ENCODE results near the gene FAM83C. TPM values are rescaled to one million over a fixed set of nuclear protein-coding genes. Genes with fewer than 3 reads are reported as not detected.

Gene FAM83C
- total RNA-seq, 1 experiment from 2014 or later: not detected

DNA sequence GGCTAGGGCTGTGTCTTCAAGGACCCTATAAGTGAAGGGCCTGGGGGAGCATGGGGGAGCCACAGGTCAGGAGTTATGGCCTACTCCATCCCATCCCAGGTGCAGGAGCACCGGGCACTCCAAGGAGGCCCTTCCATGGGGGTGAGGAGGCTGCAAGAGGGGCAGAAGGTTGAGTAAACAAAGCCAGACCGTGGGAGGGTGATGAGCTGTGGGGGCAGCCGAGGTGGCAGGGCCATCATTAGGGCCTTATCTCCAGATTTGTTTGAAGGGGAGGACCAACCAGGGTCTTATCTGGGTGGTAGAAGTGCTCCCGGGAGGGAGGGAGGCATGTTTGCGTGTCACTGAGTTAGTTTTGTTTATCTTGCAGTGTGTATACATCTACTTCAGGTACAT, 2.1 kb upstream of the FAM83C start:
- ATAC-seq (no peak), DNase-seq (ENCODE audit: low spot score) (no peak)
- peaks cover 4% of the 10 kb centered on the region for H3K27me3 Mint-ChIP-seq (ENCODE audit: low read depth)
- TF ChIP-seq NFE2L1 (CRISPR knock-in tag; IDR thresholded peaks at IDR 0.05): no peak
- no peak overlapping the region for H3K27ac Mint-ChIP-seq
- no peaks in the 10 kb centered on the region for H3K36me3 Mint-ChIP-seq
- no peak overlapping the region for H3K4me3 Mint-ChIP-seq
- peaks cover 5% of the 10 kb centered on the region; the same call in 1 of the 2 replicates for H3K4me1 Mint-ChIP-seq
- H3K9me3 Mint-ChIP-seq: no peaks in the 10 kb centered on the region
- ChIA-PET CTCF (interaction anchor here (2.0 kb wide), 1 partner anchor 10 kb away, joined by 11 read pairs; no protein-coding TSS in a partner anchor), POLR2A (no interaction called here)

- ChIA-PET POLR2A (no interaction called here), CTCF (interaction anchor here (2.0 to 6.2 kb wide), 2 partner anchors 10 to 11 kb away, joined by 11 to 36 read pairs; no protein-coding TSS in a partner anchor)
- ATAC-seq: no peak
- Mint-ChIP-seq H3K4me1 (peaks cover 3% of the 10 kb centered on the region; the same call in 1 of the 2 replicates), H3K4me3 (no peak overlapping the region), H3K9me3 (no peaks in the 10 kb centered on the region), H3K27me3 (ENCODE audit: low read depth) (peaks cover under 1% of the 10 kb centered on the region), H3K36me3 (no peaks in the 10 kb centered on the region), H3K27ac (no peak overlapping the region; the same call in 1 of the 2 replicates)
- no peak for DNase-seq (ENCODE audit: low spot score)
- no peak for TF ChIP-seq ARID4B (CRISPR knock-in tag; IDR thresholded peaks at IDR 0.05; ENCODE audit: borderline replicate concordance)
These were observed 1.4 kb upstream of the FAM83C start for GRCh38 chr20:35293303-35294292.

- CTCF ChIA-PET: interaction anchor here (0.9 to 6.2 kb wide), 3 partner anchors 11 to 145 kb away, joined by 3 to 36 read pairs (median 3); partner anchors contain the start of gene EDEM2
- no peak for DNase-seq (ENCODE audit: low spot score)
- no peaks in the 10 kb centered on the region for H3K36me3 Mint-ChIP-seq
- TF ChIP-seq, protein P1, sequence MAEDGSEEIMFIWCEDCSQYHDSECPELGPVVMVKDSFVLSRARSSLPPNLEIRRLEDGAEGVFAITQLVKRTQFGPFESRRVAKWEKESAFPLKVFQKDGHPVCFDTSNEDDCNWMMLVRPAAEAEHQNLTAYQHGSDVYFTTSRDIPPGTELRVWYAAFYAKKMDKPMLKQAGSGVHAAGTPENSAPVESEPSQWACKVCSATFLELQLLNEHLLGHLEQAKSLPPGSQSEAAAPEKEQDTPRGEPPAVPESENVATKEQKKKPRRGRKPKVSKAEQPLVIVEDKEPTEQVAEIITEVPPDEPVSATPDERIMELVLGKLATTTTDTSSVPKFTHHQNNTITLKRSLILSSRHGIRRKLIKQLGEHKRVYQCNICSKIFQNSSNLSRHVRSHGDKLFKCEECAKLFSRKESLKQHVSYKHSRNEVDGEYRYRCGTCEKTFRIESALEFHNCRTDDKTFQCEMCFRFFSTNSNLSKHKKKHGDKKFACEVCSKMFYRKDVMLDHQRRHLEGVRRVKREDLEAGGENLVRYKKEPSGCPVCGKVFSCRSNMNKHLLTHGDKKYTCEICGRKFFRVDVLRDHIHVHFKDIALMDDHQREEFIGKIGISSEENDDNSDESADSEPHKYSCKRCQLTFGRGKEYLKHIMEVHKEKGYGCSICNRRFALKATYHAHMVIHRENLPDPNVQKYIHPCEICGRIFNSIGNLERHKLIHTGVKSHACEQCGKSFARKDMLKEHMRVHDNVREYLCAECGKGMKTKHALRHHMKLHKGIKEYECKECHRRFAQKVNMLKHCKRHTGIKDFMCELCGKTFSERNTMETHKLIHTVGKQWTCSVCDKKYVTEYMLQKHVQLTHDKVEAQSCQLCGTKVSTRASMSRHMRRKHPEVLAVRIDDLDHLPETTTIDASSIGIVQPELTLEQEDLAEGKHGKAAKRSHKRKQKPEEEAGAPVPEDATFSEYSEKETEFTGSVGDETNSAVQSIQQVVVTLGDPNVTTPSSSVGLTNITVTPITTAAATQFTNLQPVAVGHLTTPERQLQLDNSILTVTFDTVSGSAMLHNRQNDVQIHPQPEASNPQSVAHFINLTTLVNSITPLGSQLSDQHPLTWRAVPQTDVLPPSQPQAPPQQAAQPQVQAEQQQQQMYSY (CRISPR knock-in tag; IDR thresholded peaks at IDR 0.05): no peak
- TF ChIP-seq MYBL2 (CRISPR knock-in tag; IDR thresholded peaks at IDR 0.05) (no peak), ESRRA (CRISPR knock-in tag; IDR thresholded peaks at IDR 0.05; ENCODE audit: borderline replicate concordance) (no peak), ZNF416 (CRISPR knock-in tag; IDR thresholded peaks at IDR 0.05) (no peak), PRRX2 (CRISPR knock-in tag; IDR thresholded peaks at IDR 0.05) (no peak), RELA (CRISPR knock-in tag; IDR thresholded peaks at IDR 0.05; ENCODE audit: borderline replicate concordance) (no peak)
- TF ChIP-seq, protein P2, sequence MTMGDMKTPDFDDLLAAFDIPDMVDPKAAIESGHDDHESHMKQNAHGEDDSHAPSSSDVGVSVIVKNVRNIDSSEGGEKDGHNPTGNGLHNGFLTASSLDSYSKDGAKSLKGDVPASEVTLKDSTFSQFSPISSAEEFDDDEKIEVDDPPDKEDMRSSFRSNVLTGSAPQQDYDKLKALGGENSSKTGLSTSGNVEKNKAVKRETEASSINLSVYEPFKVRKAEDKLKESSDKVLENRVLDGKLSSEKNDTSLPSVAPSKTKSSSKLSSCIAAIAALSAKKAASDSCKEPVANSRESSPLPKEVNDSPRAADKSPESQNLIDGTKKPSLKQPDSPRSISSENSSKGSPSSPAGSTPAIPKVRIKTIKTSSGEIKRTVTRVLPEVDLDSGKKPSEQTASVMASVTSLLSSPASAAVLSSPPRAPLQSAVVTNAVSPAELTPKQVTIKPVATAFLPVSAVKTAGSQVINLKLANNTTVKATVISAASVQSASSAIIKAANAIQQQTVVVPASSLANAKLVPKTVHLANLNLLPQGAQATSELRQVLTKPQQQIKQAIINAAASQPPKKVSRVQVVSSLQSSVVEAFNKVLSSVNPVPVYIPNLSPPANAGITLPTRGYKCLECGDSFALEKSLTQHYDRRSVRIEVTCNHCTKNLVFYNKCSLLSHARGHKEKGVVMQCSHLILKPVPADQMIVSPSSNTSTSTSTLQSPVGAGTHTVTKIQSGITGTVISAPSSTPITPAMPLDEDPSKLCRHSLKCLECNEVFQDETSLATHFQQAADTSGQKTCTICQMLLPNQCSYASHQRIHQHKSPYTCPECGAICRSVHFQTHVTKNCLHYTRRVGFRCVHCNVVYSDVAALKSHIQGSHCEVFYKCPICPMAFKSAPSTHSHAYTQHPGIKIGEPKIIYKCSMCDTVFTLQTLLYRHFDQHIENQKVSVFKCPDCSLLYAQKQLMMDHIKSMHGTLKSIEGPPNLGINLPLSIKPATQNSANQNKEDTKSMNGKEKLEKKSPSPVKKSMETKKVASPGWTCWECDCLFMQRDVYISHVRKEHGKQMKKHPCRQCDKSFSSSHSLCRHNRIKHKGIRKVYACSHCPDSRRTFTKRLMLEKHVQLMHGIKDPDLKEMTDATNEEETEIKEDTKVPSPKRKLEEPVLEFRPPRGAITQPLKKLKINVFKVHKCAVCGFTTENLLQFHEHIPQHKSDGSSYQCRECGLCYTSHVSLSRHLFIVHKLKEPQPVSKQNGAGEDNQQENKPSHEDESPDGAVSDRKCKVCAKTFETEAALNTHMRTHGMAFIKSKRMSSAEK (CRISPR knock-in tag; IDR thresholded peaks at IDR 0.05; ENCODE audit: borderline replicate concordance): no peak
- TF ChIP-seq, protein P3, sequence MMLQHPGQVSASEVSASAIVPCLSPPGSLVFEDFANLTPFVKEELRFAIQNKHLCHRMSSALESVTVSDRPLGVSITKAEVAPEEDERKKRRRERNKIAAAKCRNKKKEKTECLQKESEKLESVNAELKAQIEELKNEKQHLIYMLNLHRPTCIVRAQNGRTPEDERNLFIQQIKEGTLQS (CRISPR knock-in tag; conservative IDR thresholded peaks at IDR 0.05): no peak
These were observed 470 bp upstream of the FAM83C start for GRCh38 chr20:35292504-35293285.

More at GRCh38 chr20:35292504-35293285, 470 bp upstream of the FAM83C start:
- H3K4me1 Mint-ChIP-seq: no peaks in the 10 kb centered on the region
- ATAC-seq: no peak
- H3K27me3 Mint-ChIP-seq (ENCODE audit: low read depth): no peaks in the 10 kb centered on the region; the same call in none of the 2 replicates
- H3K9me3 Mint-ChIP-seq: no peaks in the 10 kb centered on the region
- H3K4me3 Mint-ChIP-seq: no peak overlapping the region
- H3K27ac Mint-ChIP-seq: no peak overlapping the region
- POLR2A ChIA-PET: no interaction called here
